Psoas muscle (tissue), 8 donors: ENCODE data around the gene LGI4. TPM values are rescaled to one million over a fixed set of nuclear protein-coding genes. Genes with fewer than 3 reads are reported as not detected.

Experiments used
- ATAC-seq, 4 donors: fragments of 200-7000 bp; cut with Tn5 transposase; one replicate each; pipeline ENCODE4 v1.9.1; 2020; ENCODE audit warnings: moderate library complexity in 3 of 4, mild to moderate bottlenecking in 2 of 4
- DNase-seq, 2 donors: peaks; one replicate each; pipeline ENCODE4 v3.0.0-alpha.2; 2020
- H3K27ac ChIP-seq: fragments of 200-600 bp; one replicate; pipeline ENCODE4 v1.8.0; 2022
- H3K27me3 ChIP-seq, 3 donors: fragments of 200-600 bp in 1 of 3; one replicate each; pipeline versions ENCODE4 v1.6.1 to v1.8.0; 2013 to 2022; ENCODE audit warnings: low read length in 2 of 3, mild to moderate bottlenecking in 2 of 3, moderate library complexity in 1 of 3; ENCODE audit not compliant: insufficient read depth in 3 of 3
- H3K36me3 ChIP-seq, 2 donors: fragments of 200-600 bp in 1 of 2; one replicate each; pipeline versions ENCODE4 v1.6.1 to v1.8.0; 2013 to 2022; ENCODE audit warnings: low read depth in 1 of 2, mild to moderate bottlenecking in 1 of 2, moderate library complexity in 1 of 2; ENCODE audit not compliant: insufficient read depth in 1 of 2
- H3K4me1 ChIP-seq: fragments of 200-600 bp; one replicate; pipeline ENCODE4 v1.8.0; 2022
- H3K4me3 ChIP-seq: fragments of 200-600 bp; one replicate; pipeline ENCODE4 v1.8.0; 2022; ENCODE audit warnings: mild to moderate bottlenecking
- H3K9me3 ChIP-seq: fragments of 200-600 bp; one replicate; pipeline ENCODE4 v1.8.0; 2022
- CTCF ChIP-seq: fragments of 200-600 bp; IDR thresholded peaks from one replicate; pipeline ENCODE4 v1.8.0; 2022; ENCODE audit warnings: antibody characterized with exemption
- WGBS, 3 donors: extraction: QIAGEN DNeasy Blood & Tissue Kit; methylation state at CpG; one replicate each; pipeline versions ENCODE4 v1.1.6 to v1.1.7; 2013; 5-methylcytosine and 5-hydroxymethylcytosine counted together
- intact Hi-C, 2 donors: fragments of 100-400 bp; cut with DNase I; formaldehyde crosslinking; loops; one replicate each; pipeline versions ENCODE4 v1.11.0 to v1.14.2; 2022
- polyA plus RNA-seq, 3 donors: library from polyadenylated mRNA; stranded (reverse); fragments of 200-250 nt; gene quantifications; one replicate each; pipeline ENCODE4 v1.2.3, GENCODE V29; 2013
- total RNA-seq, 4 donors: library from RNA; stranded (reverse); fragmentation: NEBNext Ultra II Directional in 2 of 4; extraction: Animal tissue kit (Norgen Biotek cat#: 25700) in 2 of 4; gene quantifications; one replicate each; pipeline versions ENCODE4 v1.2.1 to v1.2.4, GENCODE V29; 2021 to 2023
- donor health status: healthy with polysubstance abuse.
- donor health status: DM: no; HTN: no; CAD: no; lungs with moderate emphysema.
- donor health status: Bipolar disorder and iron deficiency.
- donor health status: healthy.
- donor health status: DM: yes; HTN: yes; CAD: no.
- donor health status: DM: no; HTN: no; CAD: no.
- donor health status: DM: no; HTN: no; CAD: no.
- donor health status: DM: yes; HTN: yes; CAD: no.

Gene LGI4
- total and polyA plus RNA-seq, 7 donors, result 3.2 to 22.1 (median 16.2) TPM

GRCh38 chr19:35112995-35113688 lies 21.7 kb downstream of the LGI4 start:
- no peak for ATAC-seq
- intact Hi-C loops, result no loop called here
- no peak for DNase-seq
- Histone ChIP-seq H3K27ac (no peak overlapping the region), H3K4me3 (no peak overlapping the region), H3K36me3 (no peaks in the 10 kb centered on the region), H3K4me1 (no peaks in the 10 kb centered on the region), H3K27me3 (no peaks in the 10 kb centered on the region), H3K9me3 (no peaks in the 10 kb centered on the region)
- TF ChIP-seq CTCF, result no peak
- 92 to 95% (median 95%) methylated on average over 15 of the region's 15 CpGs for WGBS, 3 donors

DNA sequence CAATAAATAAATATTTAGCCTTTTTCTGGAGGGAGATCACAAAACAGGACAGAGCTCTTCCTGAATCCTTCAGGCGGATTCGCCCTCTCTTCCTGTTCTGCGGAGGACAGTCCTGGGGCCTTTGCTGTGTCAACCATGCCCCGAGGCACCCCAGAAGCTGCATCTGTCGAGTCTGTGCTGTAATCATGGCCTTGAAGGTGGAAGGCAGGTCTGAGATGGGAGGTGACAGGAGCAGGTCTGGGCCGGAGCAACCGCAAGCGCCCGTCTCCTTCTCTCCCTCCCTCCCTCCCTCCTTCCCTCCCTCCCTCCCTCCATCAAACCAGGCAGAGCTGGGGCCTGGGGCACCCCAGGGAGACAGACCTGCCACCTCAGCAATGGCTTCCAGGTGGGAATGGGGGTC lies 23.9 kb downstream of the LGI4 start:
- H3K9me3 ChIP-seq, result no peaks in the 10 kb centered on the region
- no peak overlapping the region for H3K27ac ChIP-seq
- WGBS, 3 donors, result 75 to 79% (median 77%) methylated on average over 8 to 9 of the region's 9 CpGs
- H3K4me3 ChIP-seq, result no peak overlapping the region
- no peaks in the 10 kb centered on the region for H3K27me3 ChIP-seq
- H3K36me3 ChIP-seq, result no peaks in the 10 kb centered on the region
- no peaks in the 10 kb centered on the region for H3K4me1 ChIP-seq
- ATAC-seq (no peak), DNase-seq (no peak)
- intact Hi-C loops, result no loop called here
- TF ChIP-seq CTCF, result no peak

GRCh38 chr19:35109395-35110112 lies 25.3 kb downstream of the LGI4 start:
- Histone ChIP-seq H3K27ac (no peak overlapping the region), H3K4me1 (no peaks in the 10 kb centered on the region), H3K9me3 (no peaks in the 10 kb centered on the region), H3K27me3 (no peaks in the 10 kb centered on the region), H3K36me3 (no peaks in the 10 kb centered on the region), H3K4me3 (no peak overlapping the region)
- peak in 1 of 2 donors; percentile 69 for DNase-seq
- intact Hi-C loops, result no loop called here
- peak; percentile 36 to 75 (median 72) for ATAC-seq
- 54 to 75% (median 61%) methylated on average over 22 of the region's 22 CpGs for WGBS, 3 donors
- no peak for TF ChIP-seq CTCF

DNA sequence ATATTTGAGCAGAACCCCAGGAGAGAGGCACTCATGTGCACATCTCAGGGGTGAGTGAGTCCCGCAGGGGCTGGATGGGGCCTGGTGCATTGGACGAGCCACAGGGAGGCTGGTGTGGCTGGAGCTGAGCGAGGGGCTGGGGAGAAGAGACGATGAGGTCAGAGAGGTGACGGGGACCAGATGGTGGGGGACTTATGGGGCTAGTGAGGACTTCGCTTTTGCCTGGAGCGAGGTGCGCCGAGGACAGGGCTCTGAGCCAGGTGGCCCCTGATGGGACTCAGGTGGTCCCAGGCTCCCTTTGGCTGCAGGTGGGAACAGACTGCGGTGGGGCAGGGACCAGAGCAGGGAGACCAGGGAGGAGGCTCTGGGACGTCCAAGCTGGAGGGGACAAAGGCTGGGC lies 26.1 kb downstream of the LGI4 start:
- H3K27me3 ChIP-seq, result no peaks in the 10 kb centered on the region
- H3K4me1 ChIP-seq, result no peaks in the 10 kb centered on the region
- intact Hi-C loops, result no loop called here
- 82 to 94% (median 84%) methylated on average over 10 to 11 of the region's 11 CpGs for WGBS, 3 donors
- H3K27ac ChIP-seq, result no peak overlapping the region
- H3K4me3 ChIP-seq, result no peak overlapping the region
- no peaks in the 10 kb centered on the region for H3K9me3 ChIP-seq
- TF ChIP-seq CTCF, result no peak
- no peaks in the 10 kb centered on the region for H3K36me3 ChIP-seq
- ATAC-seq (no peak), DNase-seq (no peak)
